ENCODE data around the gene C19orf38.

DNA sequence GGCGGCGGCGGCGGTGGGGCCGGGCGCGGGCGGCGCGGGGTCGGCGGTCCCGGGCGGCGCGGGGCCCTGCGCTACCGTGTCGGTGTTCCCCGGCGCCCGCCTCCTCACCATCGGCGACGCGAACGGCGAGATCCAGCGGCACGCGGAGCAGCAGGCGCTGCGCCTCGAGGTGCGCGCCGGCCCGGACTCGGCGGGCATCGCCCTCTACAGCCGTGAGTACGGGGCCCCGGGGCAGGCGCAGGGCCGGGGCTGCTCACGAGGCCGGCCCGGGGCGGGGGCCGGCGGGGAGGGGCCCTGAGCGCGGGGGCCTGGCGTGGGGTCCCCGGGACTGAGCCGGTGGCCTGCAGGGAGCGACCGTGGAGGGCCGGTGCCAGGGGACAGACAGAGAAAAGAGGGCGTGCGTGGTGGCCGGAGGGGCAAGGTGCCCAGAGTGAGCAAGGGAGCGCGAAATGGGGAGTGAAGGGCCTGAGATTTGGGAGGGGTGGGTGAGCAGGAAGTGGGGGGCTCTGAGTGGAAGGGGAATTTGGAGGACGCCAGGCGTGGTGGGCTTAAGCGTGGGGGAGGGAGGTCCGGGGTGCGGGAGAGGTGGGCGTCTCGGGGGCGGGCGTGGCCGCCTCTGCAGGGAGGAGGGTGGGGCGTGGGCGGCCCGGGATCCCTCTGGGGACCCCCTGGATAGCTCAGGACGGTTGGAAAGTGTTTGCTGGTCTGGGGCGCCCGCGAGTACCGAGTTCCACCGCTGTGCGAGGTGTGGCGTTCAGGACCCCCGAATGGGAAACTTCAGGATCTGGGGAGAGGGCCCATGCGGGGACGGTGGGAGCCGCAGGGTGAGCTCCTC is 23.7 kb downstream of the C19orf38 start:
- TF ChIP-seq, protein P1, sequence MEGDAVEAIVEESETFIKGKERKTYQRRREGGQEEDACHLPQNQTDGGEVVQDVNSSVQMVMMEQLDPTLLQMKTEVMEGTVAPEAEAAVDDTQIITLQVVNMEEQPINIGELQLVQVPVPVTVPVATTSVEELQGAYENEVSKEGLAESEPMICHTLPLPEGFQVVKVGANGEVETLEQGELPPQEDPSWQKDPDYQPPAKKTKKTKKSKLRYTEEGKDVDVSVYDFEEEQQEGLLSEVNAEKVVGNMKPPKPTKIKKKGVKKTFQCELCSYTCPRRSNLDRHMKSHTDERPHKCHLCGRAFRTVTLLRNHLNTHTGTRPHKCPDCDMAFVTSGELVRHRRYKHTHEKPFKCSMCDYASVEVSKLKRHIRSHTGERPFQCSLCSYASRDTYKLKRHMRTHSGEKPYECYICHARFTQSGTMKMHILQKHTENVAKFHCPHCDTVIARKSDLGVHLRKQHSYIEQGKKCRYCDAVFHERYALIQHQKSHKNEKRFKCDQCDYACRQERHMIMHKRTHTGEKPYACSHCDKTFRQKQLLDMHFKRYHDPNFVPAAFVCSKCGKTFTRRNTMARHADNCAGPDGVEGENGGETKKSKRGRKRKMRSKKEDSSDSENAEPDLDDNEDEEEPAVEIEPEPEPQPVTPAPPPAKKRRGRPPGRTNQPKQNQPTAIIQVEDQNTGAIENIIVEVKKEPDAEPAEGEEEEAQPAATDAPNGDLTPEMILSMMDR (conservative IDR thresholded peaks at IDR 0.05; ENCODE audit: low read length): 0 out of 2 replicates have a peak, but pooled peaks have one; percentile 35
- TF ChIP-seq EZH2phosphoT487 (IDR thresholded peaks at IDR 0.05; ENCODE audit: borderline replicate concordance, low read depth, low read length): no peak

Measured in OCI-LY7 (cell line).